GM19468 (cell line): ENCODE results near the gene SEC16A.

Experiments
- ATAC-seq: cut with Tn5 transposase; IDR thresholded peaks from one replicate; pipeline ENCODE4 v1.9.1; 2021; ENCODE audit warnings: mild to moderate bottlenecking, moderate library complexity, moderate number of reproducible peaks; ENCODE audit not compliant: unreplicated experiment; ENCODE audit errors: extremely low read depth

Gene SEC16A

GRCh38 chr9:136391737-136392537, 90.9 kb downstream of the SEC16A start:
- no peak for ATAC-seq
